ENCODE results near the gene KCNT2.

DNA sequence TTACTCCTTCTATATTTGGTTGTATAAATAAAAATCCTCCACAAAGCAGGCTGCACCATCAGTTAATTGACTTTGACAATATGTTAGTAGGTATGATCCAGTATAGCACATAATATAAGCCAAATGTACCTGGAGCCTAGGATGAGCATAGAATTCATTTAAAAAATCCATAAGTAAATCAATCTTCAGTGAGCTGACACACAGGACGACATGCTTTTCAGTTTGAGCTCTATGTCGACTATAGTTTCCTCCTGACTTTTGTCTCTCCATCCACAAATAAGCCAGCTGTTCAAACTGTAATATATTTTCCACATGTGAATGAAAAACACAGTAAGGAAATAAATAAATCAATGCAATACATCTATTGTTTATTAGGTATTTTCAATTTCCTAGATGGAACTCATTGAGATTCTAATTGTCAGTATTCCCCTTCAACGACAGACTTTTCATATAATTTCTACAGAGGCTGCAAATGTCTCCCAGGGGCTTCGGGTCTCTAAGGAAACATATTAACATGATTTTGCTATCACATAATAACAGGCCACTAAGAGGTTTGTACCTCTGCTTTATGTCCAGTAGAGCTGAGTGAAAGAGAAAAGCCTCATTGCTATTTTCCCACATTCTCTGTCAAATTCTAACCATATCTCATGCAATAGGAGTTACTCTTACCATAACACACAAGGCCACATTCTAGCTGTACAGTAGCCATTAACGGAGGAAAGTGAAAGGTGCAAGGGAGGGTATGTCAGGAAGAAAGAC is 180.1 kb downstream of the KCNT2 start:
- TF ChIP-seq, protein P1, sequence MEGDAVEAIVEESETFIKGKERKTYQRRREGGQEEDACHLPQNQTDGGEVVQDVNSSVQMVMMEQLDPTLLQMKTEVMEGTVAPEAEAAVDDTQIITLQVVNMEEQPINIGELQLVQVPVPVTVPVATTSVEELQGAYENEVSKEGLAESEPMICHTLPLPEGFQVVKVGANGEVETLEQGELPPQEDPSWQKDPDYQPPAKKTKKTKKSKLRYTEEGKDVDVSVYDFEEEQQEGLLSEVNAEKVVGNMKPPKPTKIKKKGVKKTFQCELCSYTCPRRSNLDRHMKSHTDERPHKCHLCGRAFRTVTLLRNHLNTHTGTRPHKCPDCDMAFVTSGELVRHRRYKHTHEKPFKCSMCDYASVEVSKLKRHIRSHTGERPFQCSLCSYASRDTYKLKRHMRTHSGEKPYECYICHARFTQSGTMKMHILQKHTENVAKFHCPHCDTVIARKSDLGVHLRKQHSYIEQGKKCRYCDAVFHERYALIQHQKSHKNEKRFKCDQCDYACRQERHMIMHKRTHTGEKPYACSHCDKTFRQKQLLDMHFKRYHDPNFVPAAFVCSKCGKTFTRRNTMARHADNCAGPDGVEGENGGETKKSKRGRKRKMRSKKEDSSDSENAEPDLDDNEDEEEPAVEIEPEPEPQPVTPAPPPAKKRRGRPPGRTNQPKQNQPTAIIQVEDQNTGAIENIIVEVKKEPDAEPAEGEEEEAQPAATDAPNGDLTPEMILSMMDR (IDR thresholded peaks at IDR 0.05; ENCODE audit: poor library complexity): no peak
- TF ChIP-seq EZH2 (IDR thresholded peaks at IDR 0.05; ENCODE audit: borderline replicate concordance): no peak
